Body of pancreas (tissue), 4 donors: ENCODE measurements around the gene PCDHGA7. TPM values are rescaled to one million over a fixed set of nuclear protein-coding genes. Genes with fewer than 3 reads are reported as not detected.
"Not testable (repeated sequence)": the region's sequence is repeated elsewhere in the genome, so short reads cannot be mapped to it uniquely, and the experiment has no call there.

Experiments
- ATAC-seq: fragments of 150-250 bp; one replicate; pipeline ENCODE4 v1.9.1; 2016
- DNase-seq, 4 donors: peaks; one replicate each; pipeline ENCODE4 v3.0.0-alpha.2; 2019
- H3K27ac ChIP-seq, 4 donors: fragments of 200-600 bp; sonication (generic); 1 replicate in 3 of 4; 2 replicates in 1 of 4; pipeline versions ENCODE4 v1.5.1 to v1.6.1; 2016 to 2019; ENCODE audit warnings: mild to moderate bottlenecking in 1 of 4, mixed read lengths in 1 of 4, moderate library complexity in 1 of 4
- H3K27me3 ChIP-seq, 2 donors: fragments of 200-600 bp; sonication (generic); one replicate each; pipeline ENCODE4 v1.6.0; 2016; ENCODE audit warnings: mild to moderate bottlenecking in 1 of 2
- H3K36me3 ChIP-seq, 2 donors: fragments of 200-600 bp; sonication (generic); replicated peaks in 1 of 2; 2 replicates each; pipeline ENCODE4 v1.5.1; 2016; ENCODE audit warnings: low read depth in 2 of 2; ENCODE audit not compliant: insufficient read depth in 1 of 2
- H3K4me1 ChIP-seq: fragments of 200-600 bp; sonication (generic); one replicate; pipeline ENCODE4 v1.6.0; 2016
- H3K4me3 ChIP-seq, 2 donors: fragments of 200-600 bp; sonication (generic); 1 replicate in 1 of 2; 2 replicates in 1 of 2; pipeline ENCODE4 v1.5.1; 2016 to 2019
- H3K9me3 ChIP-seq, 3 donors: fragments of 200-600 bp; sonication (generic); 1 replicate in 2 of 3; 2 replicates in 1 of 3; pipeline ENCODE4 v1.5.1; 2016
- CTCF ChIP-seq, 7 experiments: fragments of 450-650 bp in 4 of 7; fragments of 200-600 bp in 3 of 7; sonication (generic) in 3 of 7; IDR thresholded peaks; one replicate each; pipeline ENCODE4 v1.5.1; 2016 to 2019; ENCODE audit warnings: antibody characterized with exemption in 7 of 7
- POLR2A ChIP-seq, 3 donors: fragments of 450-650 bp; IDR thresholded peaks; one replicate each; pipeline ENCODE4 v1.6.1; 2016; ENCODE audit warnings: antibody characterized with exemption in 3 of 3, mild to moderate bottlenecking in 2 of 3
- WGBS, 2 donors: methylation state at CpG; one replicate each; pipeline ENCODE4 v1.1.5; 2017; 5-methylcytosine and 5-hydroxymethylcytosine counted together
- intact Hi-C: fragments of 100-400 bp; cut with DNase I; formaldehyde crosslinking; loops from one replicate; pipeline ENCODE4 v1.15.1; 2023
- total RNA-seq, 2 donors: library from RNA; depleted of rRNA; stranded (reverse); fragments of >200 nt; gene quantifications; one replicate each; pipeline ENCODE4 v1.1.0, GENCODE V29; 2016

Gene PCDHGA7
- total RNA-seq, 2 donors from 2014 or later = 5.2 to 7.6 TPM

DNA sequence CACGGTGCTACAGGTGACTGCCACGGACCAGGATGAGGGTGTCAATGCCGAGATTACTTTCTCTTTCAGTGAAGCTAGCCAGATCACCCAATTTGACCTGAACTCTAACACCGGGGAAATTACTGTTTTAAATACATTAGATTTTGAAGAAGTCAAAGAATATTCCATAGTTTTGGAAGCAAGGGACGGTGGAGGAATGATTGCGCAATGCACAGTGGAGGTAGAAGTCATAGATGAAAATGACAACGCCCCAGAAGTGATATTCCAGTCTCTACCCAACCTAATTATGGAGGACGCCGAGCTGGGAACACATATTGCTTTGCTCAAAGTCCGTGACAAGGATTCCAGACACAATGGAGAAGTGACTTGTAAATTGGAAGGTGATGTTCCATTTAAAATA lies 6.1 kb downstream of the PCDHGA7 start:
- H3K36me3 ChIP-seq = no peaks in the 10 kb centered on the region
- H3K4me3 ChIP-seq = no peak overlapping the region
- DNase-seq (no peak), ATAC-seq (no peak)
- 29 to 43% methylated on average over 10 of the region's 10 CpGs for WGBS, 2 donors
- H3K27ac ChIP-seq = no peak overlapping the region
- TF ChIP-seq POLR2A (IDR thresholded peaks at IDR 0.05) = no peak
- no peak for TF ChIP-seq CTCF (IDR thresholded peaks at IDR 0.05)
- no peaks in the 10 kb centered on the region for H3K4me1 ChIP-seq
- H3K9me3 ChIP-seq = peaks cover 0 to 68% (median 20%) of the 10 kb centered on the region in 3 donors
- H3K27me3 ChIP-seq = no peaks in the 10 kb centered on the region
- intact Hi-C loops = no loop called here

DNA sequence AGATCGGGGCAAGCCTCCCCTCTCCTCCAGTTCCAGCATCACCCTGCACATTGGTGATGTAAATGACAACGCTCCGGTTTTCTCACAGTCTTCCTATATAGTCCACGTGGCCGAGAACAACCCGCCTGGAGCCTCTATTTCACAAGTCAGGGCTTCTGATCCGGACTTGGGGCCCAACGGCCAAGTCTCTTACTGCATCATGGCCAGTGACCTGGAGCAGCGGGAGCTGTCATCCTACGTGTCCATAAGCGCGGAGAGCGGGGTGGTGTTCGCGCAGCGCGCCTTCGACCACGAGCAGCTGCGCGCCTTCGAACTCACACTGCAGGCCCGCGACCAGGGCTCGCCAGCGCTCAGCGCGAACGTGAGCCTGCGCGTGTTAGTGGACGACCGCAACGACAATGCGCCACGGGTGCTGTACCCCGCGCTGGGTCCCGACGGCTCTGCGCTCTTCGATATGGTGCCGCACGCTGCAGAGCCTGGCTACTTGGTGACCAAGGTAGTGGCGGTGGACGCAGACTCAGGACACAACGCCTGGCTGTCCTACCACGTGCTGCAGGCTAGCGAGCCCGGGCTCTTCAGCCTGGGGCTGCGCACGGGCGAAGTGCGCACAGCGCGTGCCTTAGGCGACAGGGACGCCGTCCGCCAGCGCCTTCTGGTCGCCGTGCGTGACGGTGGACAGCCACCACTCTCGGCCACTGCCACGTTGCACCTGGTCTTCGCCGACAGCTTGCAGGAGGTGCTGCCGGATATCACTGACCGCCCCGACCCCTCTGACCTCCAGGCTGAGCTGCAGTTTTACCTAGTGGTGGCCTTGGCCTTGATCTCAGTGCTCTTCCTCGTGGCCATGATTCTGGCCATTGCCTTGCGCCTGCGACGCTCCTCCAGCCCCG lies 6.9 kb downstream of the PCDHGA7 start:
- H3K4me3 ChIP-seq = no peak overlapping the region
- no peaks in the 10 kb centered on the region for H3K4me1 ChIP-seq
- no peak for DNase-seq
- 22 to 36% methylated on average over 22 to 73 of the region's 77 CpGs for WGBS, 2 donors
- no peaks in the 10 kb centered on the region for H3K27me3 ChIP-seq
- H3K27ac ChIP-seq = no peak overlapping the region
- H3K36me3 ChIP-seq = no peaks in the 10 kb centered on the region
- peaks cover 0 to 67% (median 18%) of the 10 kb centered on the region in 3 donors for H3K9me3 ChIP-seq
- no peak for TF ChIP-seq POLR2A (IDR thresholded peaks at IDR 0.05)
- TF ChIP-seq CTCF (IDR thresholded peaks at IDR 0.05) = no peak
- intact Hi-C loops = no loop called here
- no peak for ATAC-seq

DNA sequence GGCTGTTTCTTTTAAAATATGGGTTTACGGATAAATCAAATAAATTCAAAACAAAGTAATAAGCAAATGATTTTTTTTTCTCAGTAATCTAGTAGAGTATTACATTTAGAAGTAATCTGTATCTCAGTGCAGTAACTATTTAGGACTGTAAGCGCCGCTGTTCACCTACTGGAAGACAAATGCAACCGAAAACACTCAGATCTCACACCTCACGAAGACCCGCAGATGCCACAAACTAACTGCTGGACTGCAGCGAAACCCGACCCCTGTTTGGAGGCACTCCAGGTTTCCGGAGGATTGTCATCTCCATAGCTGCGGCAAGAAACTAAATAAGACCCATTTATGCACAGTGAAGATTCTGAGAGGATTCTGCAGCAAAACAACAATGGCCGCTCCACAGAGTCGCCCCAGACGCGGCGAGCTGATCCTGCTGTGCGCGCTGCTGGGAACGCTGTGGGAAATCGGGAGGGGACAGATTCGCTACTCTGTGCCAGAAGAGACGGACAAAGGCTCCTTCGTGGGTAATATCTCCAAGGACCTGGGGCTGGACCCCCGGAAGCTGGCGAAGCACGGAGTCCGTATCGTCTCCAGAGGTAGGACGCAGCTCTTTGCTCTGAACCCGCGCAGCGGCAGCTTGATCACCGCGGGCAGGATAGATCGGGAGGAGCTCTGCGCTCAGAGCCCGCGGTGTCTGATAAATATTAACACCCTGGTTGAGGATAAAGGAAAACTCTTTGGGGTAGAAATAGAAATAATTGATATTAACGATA lies 10.1 kb downstream of the PCDHGA7 start, which contains the start of gene PCDHGA8:
PCDHGA8 (plus strand) TSS at position 205 of the 770 bp plus-strand sequence; CDS start at position 386, 181 bp downstream.
- Histone ChIP-seq H3K4me3 (no peak within 1 kb of the TSS), H3K36me3 (no peaks in the 10 kb centered on the region), H3K4me1 (no peaks in the 10 kb centered on the region), H3K27me3 (no peaks in the 10 kb centered on the region), H3K9me3 (peaks cover 0 to 67% (median 21%) of the 10 kb centered on the region in 3 donors), H3K27ac (no peak within 1 kb of the TSS)
- DNase-seq (no peak), ATAC-seq (no peak)
- intact Hi-C loops = no loop called here
- peak in 1 of 7 experiments; percentile 8 for TF ChIP-seq CTCF (IDR thresholded peaks at IDR 0.05)
- no peak for TF ChIP-seq POLR2A (IDR thresholded peaks at IDR 0.05)
- WGBS, 2 donors = 20 to 32% methylated on average over 37 to 38 of the region's 38 CpGs

DNA sequence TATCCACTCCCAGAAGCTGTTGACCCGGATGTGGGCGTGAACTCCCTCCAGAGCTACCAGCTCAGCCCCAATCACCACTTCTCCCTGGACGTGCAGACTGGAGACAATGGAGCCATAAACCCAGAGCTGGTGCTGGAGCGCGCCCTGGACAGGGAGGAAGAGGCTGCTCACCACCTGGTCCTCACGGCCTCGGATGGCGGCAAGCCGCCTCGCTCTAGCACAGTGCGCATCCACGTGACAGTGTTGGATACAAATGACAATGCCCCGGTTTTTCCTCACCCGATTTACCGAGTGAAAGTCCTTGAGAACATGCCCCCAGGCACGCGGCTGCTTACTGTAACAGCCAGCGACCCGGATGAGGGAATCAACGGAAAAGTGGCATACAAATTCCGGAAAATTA lies 10.7 kb downstream of the PCDHGA7 start:
- no peak overlapping the region for H3K4me3 ChIP-seq
- H3K27ac ChIP-seq = no peak overlapping the region
- H3K4me1 ChIP-seq = no peaks in the 10 kb centered on the region
- peaks cover 0 to 66% (median 21%) of the 10 kb centered on the region in 3 donors for H3K9me3 ChIP-seq
- no peak for TF ChIP-seq CTCF (IDR thresholded peaks at IDR 0.05)
- no peak for TF ChIP-seq POLR2A (IDR thresholded peaks at IDR 0.05)
- DNase-seq (no peak), ATAC-seq (no peak)
- H3K36me3 ChIP-seq = no peaks in the 10 kb centered on the region
- intact Hi-C loops = no loop called here
- H3K27me3 ChIP-seq = no peaks in the 10 kb centered on the region
- 22 to 42% methylated on average over 21 of the region's 21 CpGs for WGBS, 2 donors

GRCh38 chr5:141394401-141395187 lies 12.1 kb downstream of the PCDHGA7 start:
- H3K4me1 ChIP-seq, H3K27me3 ChIP-seq, ATAC-seq, H3K36me3 ChIP-seq, H3K27ac ChIP-seq, intact Hi-C loops, H3K4me3 ChIP-seq, DNase-seq: not testable (repeated sequence)
- H3K9me3 ChIP-seq = peaks cover 0 to 63% (median 17%) of the 10 kb centered on the region in 3 donors
- WGBS, 2 donors = 29 to 35% methylated on average over 7 to 40 of the region's 53 CpGs
